Mesodermal cell (in vitro differentiated cells): ENCODE measurements around the gene GNE.
"Not testable (repeated sequence)": the region's sequence is repeated elsewhere in the genome, so short reads cannot be mapped to it uniquely, and the experiment has no call there.

Source experiments
- H3K27ac ChIP-seq: 2 replicates; pipeline ENCODE4 v1.7.0; 2013; ENCODE audit warnings: mild to moderate bottlenecking, low read depth, low read length, moderate library complexity; ENCODE audit not compliant: severe bottlenecking
- H3K36me3 ChIP-seq: 2 replicates; pipeline ENCODE4 v1.7.1; 2013; ENCODE audit warnings: mild to moderate bottlenecking, low read length, moderate library complexity; ENCODE audit not compliant: control insufficient read depth, insufficient read depth
- H3K4me1 ChIP-seq: one replicate; pipeline ENCODE4 v1.7.1; 2013; ENCODE audit warnings: mild to moderate bottlenecking, low read length; ENCODE audit not compliant: insufficient read depth, control insufficient read depth, poor library complexity, severe bottlenecking
- H3K4me3 ChIP-seq: 2 replicates; pipeline ENCODE4 v1.7.0; 2013; ENCODE audit warnings: low read length, control low read depth, mild to moderate bottlenecking; ENCODE audit not compliant: insufficient read depth, poor library complexity, severe bottlenecking; ENCODE audit errors: extremely low read depth
- H3K9me3 ChIP-seq: 2 replicates; pipeline ENCODE4 v1.7.1; 2013; ENCODE audit warnings: mild to moderate bottlenecking, low read length, moderate library complexity; ENCODE audit not compliant: control insufficient read depth
- WGBS, 2 experiments: methylation state at CpG; one replicate each; pipeline ENCODE4 v1.1.5; 2013; ENCODE audit warnings: missing lambda C conversion rate in 2 of 2; ENCODE audit not compliant: insufficient coverage in 2 of 2; 5-methylcytosine and 5-hydroxymethylcytosine counted together

GNE gene

DNA sequence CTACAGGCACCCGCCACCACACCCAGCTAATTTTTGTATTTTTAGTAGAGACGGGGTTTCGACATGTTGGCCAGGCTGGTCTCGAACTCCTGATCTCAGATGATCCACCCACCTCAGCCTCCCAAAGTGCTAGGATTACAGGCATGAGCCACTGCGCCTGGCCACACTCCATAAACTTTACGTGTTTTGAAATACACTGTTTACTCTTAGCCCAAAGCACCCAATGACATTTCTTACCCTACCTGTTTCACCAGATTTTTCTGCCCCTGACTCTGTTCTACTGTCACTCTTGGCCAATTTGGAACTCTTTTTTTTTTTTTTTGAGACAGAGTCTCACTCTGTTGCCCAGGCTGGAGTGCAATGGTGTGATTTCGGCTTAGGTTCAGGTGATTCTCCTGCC is 15.1 kb upstream of the GNE start:
- not testable (repeated sequence) for H3K4me3 ChIP-seq, H3K9me3 ChIP-seq, H3K27ac ChIP-seq, H3K36me3 ChIP-seq, H3K4me1 ChIP-seq
- 74 to 93% methylated on average over 3 of the region's 7 CpGs for WGBS, 2 experiments

DNA sequence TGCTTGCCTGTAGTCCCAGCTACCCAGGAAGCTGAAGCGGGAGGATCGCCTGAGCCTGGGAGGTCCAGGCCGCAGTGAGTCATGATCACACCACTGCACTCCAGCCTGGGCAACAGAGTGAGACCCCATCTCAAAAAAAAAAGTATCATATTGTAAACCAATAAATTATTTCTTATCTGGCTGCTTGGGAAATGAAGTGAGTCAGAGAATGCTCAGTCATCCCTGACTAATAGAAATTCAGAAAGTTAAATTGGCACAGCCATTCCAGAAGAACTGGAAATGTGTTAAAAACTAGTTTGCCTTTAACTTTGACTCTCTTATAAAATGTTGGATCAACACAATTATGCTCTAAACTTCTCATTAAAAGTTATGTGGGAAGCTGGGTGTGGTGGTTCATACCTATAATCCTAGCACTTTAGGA is 9.8 kb upstream of the GNE start:
- H3K4me1 ChIP-seq, result no peaks in the 10 kb centered on the region
- no peaks in the 10 kb centered on the region for H3K9me3 ChIP-seq
- H3K27ac ChIP-seq, result no peak overlapping the region
- WGBS, 2 experiments, result 90% methylated on average over 2 of the region's 3 CpGs; no CpG with 5 or more reads in 1 of the 2 experiments
- no peak overlapping the region for H3K4me3 ChIP-seq
- peaks cover 3% of the 10 kb centered on the region for H3K36me3 ChIP-seq

DNA sequence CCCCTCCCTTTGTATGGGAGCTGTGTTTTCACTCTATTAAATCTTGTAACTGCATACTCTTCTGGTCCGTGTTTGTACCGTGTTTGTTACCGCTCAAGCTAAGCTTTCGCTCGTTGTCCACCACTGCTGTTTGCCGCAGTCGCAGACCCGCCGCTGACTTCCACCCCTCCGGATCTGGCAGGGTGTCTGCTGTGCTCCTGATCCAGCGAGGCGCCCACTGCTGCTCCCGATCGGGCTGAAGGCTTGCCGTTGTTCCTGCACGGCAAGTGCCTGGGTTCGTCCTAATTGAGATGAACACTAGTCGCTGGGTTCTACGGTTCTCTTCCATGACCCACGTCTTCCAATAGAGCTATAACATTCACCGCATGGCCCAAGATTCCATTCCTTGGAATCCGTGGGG is 6.6 kb upstream of the GNE start:
- H3K27ac ChIP-seq, result no peak overlapping the region
- H3K36me3 ChIP-seq, result peaks cover 3% of the 10 kb centered on the region
- H3K4me1 ChIP-seq, result no peaks in the 10 kb centered on the region
- H3K9me3 ChIP-seq, result no peaks in the 10 kb centered on the region
- 97 to 98% methylated on average over 20 to 22 of the region's 22 CpGs for WGBS, 2 experiments
- no peak overlapping the region for H3K4me3 ChIP-seq

DNA sequence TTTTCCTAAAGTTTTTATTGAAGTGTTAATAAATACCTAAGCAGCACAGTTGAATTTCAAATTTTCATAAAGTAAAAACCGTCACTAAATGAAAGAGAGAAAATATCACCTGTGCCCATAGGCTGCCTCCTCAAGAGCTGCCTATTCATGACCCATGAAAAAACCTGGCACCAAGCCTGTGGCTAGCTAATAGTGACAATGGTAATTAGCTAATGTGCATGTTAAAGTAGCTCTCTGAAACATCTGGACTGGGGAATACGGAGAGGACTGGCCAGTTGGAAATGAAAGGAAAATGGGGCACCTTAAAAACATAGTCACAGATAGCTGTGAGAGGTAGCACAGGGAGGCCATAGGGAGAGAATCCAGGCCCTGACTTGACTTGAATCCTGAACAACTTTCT is 5.4 kb upstream of the GNE start:
- Histone ChIP-seq H3K27ac (no peak overlapping the region), H3K4me3 (no peak overlapping the region), H3K4me1 (no peaks in the 10 kb centered on the region), H3K36me3 (peaks cover 3% of the 10 kb centered on the region), H3K9me3 (no peaks in the 10 kb centered on the region)
- 78 to 91% methylated on average over 1 of the region's 2 CpGs for WGBS, 2 experiments

DNA sequence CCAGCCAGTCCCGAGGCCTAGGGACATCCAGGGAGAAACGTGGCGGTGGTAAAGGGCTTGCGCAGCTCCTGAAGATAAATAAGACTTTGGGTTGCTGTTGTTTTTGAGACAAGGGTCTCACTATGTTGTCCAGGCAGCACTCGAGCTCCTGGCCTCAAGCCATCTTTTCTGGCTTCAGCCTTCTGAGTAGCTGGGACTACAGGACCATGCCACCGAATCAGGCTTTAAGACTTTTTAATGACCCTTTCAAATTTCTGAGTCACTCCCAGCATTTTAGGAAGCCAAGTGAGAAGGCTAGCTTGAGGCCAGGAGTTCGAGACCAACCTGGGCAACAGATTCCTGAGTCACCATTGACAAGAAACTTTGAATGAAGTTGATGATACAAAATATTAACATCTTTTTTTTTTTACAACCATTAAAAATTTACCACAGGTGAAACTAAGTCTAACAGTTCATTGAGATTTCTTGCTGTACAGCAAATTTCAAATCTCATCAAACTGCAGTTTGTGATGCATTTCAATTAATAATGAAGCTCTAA is 817 bp upstream of the GNE start:
- no peaks in the 10 kb centered on the region for H3K9me3 ChIP-seq
- H3K27ac ChIP-seq, result peak overlapping the region; percentile 77
- H3K4me1 ChIP-seq, result no peaks in the 10 kb centered on the region
- peaks cover 13% of the 10 kb centered on the region for H3K36me3 ChIP-seq
- 75 to 79% methylated on average over 5 to 6 of the region's 7 CpGs for WGBS, 2 experiments
- H3K4me3 ChIP-seq, result peak overlapping the region; percentile 82

DNA sequence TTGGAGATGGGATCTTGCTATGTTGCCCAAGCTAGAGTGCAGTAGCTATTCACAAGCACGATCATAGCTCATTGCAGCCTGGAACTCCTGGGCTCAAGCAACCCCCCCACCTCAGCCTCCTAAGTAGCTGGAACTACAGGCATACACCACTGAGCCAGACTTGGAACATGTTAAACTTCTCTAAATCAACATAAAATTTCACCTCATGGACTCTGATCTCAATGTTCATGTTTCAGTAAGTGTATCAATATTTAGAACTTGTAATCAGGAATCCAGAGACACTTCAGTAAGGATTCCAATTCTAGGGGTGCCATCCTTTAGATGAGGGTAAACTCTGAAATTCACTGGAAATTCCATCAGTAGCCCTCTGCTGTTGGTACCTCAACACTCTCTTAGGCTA is 6.8 kb downstream of the GNE start:
- peaks cover 36% of the 10 kb centered on the region for H3K36me3 ChIP-seq
- no peak overlapping the region for H3K4me3 ChIP-seq
- no peaks in the 10 kb centered on the region for H3K9me3 ChIP-seq
- no peak overlapping the region for H3K27ac ChIP-seq
- 100% methylated on average over 1 of the region's 1 CpG for WGBS, 2 experiments
- H3K4me1 ChIP-seq, result no peaks in the 10 kb centered on the region

DNA sequence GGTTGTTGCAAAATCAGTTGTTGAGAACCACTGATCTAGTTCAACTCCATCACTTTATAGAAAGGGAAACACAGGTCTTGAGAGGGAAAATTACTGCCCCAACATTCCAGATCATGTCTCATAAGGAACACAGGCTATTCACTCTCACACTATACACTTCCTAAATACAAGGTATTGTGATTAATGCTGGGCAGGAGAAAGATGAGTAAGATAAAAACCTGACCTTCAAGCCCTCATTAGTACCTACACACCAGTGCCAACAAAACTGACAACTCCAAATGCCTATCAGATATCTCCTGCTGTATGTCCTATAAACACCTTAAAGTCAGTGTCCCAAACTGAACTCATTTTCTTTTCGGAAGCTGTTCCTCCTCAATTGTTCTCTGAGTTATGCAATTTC is 8.2 kb downstream of the GNE start:
- H3K4me3 ChIP-seq, result no peak overlapping the region
- no peaks in the 10 kb centered on the region for H3K9me3 ChIP-seq
- H3K36me3 ChIP-seq, result peaks cover 44% of the 10 kb centered on the region
- no peaks in the 10 kb centered on the region for H3K4me1 ChIP-seq
- H3K27ac ChIP-seq, result no peak overlapping the region
- WGBS, 2 experiments, result 95 to 100% methylated on average over 1 of the region's 1 CpG

DNA sequence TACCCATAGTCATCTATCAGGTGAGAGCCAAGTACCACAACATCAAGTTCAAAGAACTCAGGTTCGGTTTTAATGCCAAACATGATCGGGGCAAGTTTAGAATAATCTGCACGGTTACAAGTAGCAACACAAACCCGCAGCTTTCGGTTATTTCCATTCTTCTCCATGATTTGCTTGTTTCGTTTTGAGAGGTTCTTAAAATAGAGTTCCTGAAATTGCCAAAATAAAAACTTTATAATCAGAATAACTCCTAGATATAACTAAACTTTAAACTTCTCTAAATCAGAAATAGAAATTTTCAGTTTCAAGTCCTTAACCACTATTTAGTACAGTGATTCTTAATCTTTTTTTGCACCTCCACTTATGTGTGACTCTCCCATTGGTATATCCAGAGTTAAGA is 9.1 kb downstream of the GNE start:
- H3K27ac ChIP-seq, result no peak overlapping the region
- 98 to 100% methylated on average over 4 of the region's 6 CpGs for WGBS, 2 experiments
- H3K4me1 ChIP-seq, result no peaks in the 10 kb centered on the region
- no peak overlapping the region for H3K4me3 ChIP-seq
- peaks cover 50% of the 10 kb centered on the region for H3K36me3 ChIP-seq
- H3K9me3 ChIP-seq, result no peaks in the 10 kb centered on the region

DNA sequence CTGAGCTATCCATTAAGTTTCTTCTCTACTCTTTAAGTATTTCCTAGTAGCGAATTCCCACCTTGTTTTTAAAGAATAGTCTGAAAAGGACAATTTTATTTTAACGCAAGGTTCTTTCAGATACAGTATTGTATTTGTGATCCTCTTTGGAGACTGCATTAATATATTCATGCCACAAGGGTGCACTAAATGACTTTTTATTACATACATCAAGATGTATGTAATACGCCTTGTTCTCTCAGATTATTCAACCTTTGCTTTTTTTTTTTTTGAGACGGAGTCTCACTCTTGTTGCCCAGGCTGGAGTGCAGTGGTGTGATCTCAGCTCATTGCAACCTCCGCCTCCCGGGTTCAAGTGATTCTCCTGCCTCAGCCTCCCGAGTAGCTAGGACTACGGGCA is 10.2 kb downstream of the GNE start:
- 83 to 89% methylated on average over 2 to 6 of the region's 8 CpGs for WGBS, 2 experiments
- not testable (repeated sequence) for H3K27ac ChIP-seq, H3K9me3 ChIP-seq, H3K4me1 ChIP-seq, H3K4me3 ChIP-seq
- H3K36me3 ChIP-seq, result peaks cover 61% of the 10 kb centered on the region

DNA sequence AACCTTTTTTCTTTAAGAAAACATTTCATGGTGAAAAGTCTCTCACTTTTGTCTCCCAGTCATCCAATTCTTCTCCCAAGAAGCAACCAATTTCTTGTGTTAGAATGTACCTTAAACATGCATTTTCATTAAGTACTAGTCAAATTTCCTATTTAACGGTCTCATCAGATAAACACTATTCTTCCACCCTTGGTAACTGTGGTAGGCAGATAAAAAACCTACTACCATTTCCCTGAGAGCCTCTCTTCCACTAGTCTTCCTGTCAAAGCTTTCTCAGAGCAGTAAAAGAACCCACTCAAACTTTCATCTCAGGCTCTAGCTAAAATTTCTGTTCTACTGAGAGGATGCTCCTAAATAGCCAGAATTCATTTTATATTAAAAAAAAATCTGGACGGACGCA is 10.9 kb downstream of the GNE start:
- H3K36me3 ChIP-seq, result peaks cover 61% of the 10 kb centered on the region
- H3K4me1 ChIP-seq, result no peaks in the 10 kb centered on the region
- 100% methylated on average over 1 of the region's 3 CpGs; no CpG with 5 or more reads in 1 of the 2 experiments for WGBS, 2 experiments
- H3K9me3 ChIP-seq, result no peaks in the 10 kb centered on the region
- no peak overlapping the region for H3K27ac ChIP-seq
- H3K4me3 ChIP-seq, result no peak overlapping the region

DNA sequence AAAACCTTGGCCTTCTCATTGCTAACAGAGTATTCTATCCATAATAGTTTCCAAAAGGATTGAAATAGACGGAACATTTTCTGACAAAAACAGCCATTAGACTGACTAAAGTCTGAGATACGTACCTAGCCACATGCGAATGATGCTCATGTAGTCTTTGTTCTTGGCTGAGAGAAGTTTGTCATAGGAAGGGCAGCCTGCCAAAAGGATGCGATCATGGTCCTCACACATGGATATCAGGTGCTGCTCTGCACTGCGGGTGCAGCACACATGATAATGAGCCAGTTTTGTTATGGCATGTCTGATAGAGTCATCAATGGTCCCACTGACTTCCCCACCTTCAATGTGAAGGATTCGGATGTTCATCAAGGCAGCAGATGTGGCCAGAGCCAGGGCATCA is 12.3 kb downstream of the GNE start:
- 92 to 97% methylated on average over 6 of the region's 6 CpGs for WGBS, 2 experiments
- Histone ChIP-seq H3K9me3 (no peaks in the 10 kb centered on the region), H3K36me3 (peaks cover 65% of the 10 kb centered on the region)

More for the DNA sequence above, 12.3 kb downstream of the GNE start:
- H3K4me3 ChIP-seq, result no peak overlapping the region
- H3K4me1 ChIP-seq, result no peaks in the 10 kb centered on the region
- no peak overlapping the region for H3K27ac ChIP-seq
